ENCODE data around the gene SP6.

The SP6 gene

GRCh38 chr17:47808036-47808829, 42.7 kb downstream of the SP6 start:
- H3K27ac ChIP-seq (ENCODE audit: low read length): no peak overlapping the region
- no peak for TF ChIP-seq EZH2phosphoT487 (IDR thresholded peaks at IDR 0.05; ENCODE audit: low read depth)
- no peak for TF ChIP-seq CTCF (IDR thresholded peaks at IDR 0.05; ENCODE audit: low read depth, low read length)
- H3K9ac ChIP-seq (ENCODE audit: low read length): no peak overlapping the region

GRCh38 chr17:47807421-47807820, 43.5 kb downstream of the SP6 start:
- H2AFZ ChIP-seq (ENCODE audit: low read depth, low read length): no peak overlapping the region
- no peaks in the 10 kb centered on the region for H3K4me1 ChIP-seq (ENCODE audit: low read length)
- no peak overlapping the region for H3K4me2 ChIP-seq (ENCODE audit: low read length)
- H3K27me3 ChIP-seq (ENCODE audit: low read depth, low read length): no peaks in the 10 kb centered on the region
- no peaks in the 10 kb centered on the region for H3K79me2 ChIP-seq (ENCODE audit: low read length)
- H3K9me3 ChIP-seq (ENCODE audit: insufficient read depth, low read length): no peaks in the 10 kb centered on the region
- H3K36me3 ChIP-seq (replicated peaks; ENCODE audit: low read depth, low read length): no peaks in the 10 kb centered on the region
- no peak overlapping the region for H3K27ac ChIP-seq (ENCODE audit: low read length)
- no peak overlapping the region for H3K4me3 ChIP-seq (ENCODE audit: low read length)
- TF ChIP-seq CTCF (IDR thresholded peaks at IDR 0.05; ENCODE audit: low read depth, low read length) (no peak), EZH2phosphoT487 (IDR thresholded peaks at IDR 0.05; ENCODE audit: low read depth) (no peak)
- H4K20me1 ChIP-seq (ENCODE audit: insufficient read depth, low read length): no peaks in the 10 kb centered on the region
- H3K9ac ChIP-seq (ENCODE audit: low read length): no peak overlapping the region

More at GRCh38 chr17:47808036-47808829, 42.7 kb downstream of the SP6 start:
- H4K20me1 ChIP-seq (ENCODE audit: insufficient read depth, low read length): no peaks in the 10 kb centered on the region
- no peaks in the 10 kb centered on the region for H3K36me3 ChIP-seq (replicated peaks; ENCODE audit: low read depth, low read length)
- H3K4me3 ChIP-seq (ENCODE audit: low read length): no peak overlapping the region
- H2AFZ ChIP-seq (ENCODE audit: low read depth, low read length): no peak overlapping the region
- H3K27me3 ChIP-seq (ENCODE audit: low read depth, low read length): no peaks in the 10 kb centered on the region
- no peaks in the 10 kb centered on the region for H3K79me2 ChIP-seq (ENCODE audit: low read length)
- no peaks in the 10 kb centered on the region for H3K9me3 ChIP-seq (ENCODE audit: insufficient read depth, low read length)
- no peaks in the 10 kb centered on the region for H3K4me1 ChIP-seq (ENCODE audit: low read length)
- no peak overlapping the region for H3K4me2 ChIP-seq (ENCODE audit: low read length)

- Histone ChIP-seq H3K4me2 (ENCODE audit: low read length) (no peak overlapping the region), H3K9me3 (ENCODE audit: insufficient read depth, low read length) (no peaks in the 10 kb centered on the region), H3K79me2 (ENCODE audit: low read length) (no peaks in the 10 kb centered on the region), H2AFZ (ENCODE audit: low read depth, low read length) (no peak overlapping the region), H3K9ac (ENCODE audit: low read length) (no peak overlapping the region), H3K4me1 (ENCODE audit: low read length) (no peaks in the 10 kb centered on the region), H3K27ac (ENCODE audit: low read length) (no peak overlapping the region), H3K27me3 (ENCODE audit: low read depth, low read length) (no peaks in the 10 kb centered on the region), H3K36me3 (replicated peaks; ENCODE audit: low read depth, low read length) (no peaks in the 10 kb centered on the region), H4K20me1 (ENCODE audit: insufficient read depth, low read length) (no peaks in the 10 kb centered on the region), H3K4me3 (ENCODE audit: low read length) (no peak overlapping the region)
- TF ChIP-seq EZH2phosphoT487 (IDR thresholded peaks at IDR 0.05; ENCODE audit: low read depth) (no peak), CTCF (IDR thresholded peaks at IDR 0.05; ENCODE audit: low read depth, low read length) (no peak)
Observed at GRCh38 chr17:47806913-47807255, 44.1 kb downstream of the SP6 start.

- Histone ChIP-seq H3K4me2 (ENCODE audit: low read length) (no peak overlapping the region), H3K4me1 (ENCODE audit: low read length) (no peaks in the 10 kb centered on the region), H3K27me3 (ENCODE audit: low read depth, low read length) (no peaks in the 10 kb centered on the region), H3K36me3 (replicated peaks; ENCODE audit: low read depth, low read length) (no peaks in the 10 kb centered on the region), H3K27ac (ENCODE audit: low read length) (no peak overlapping the region), H4K20me1 (ENCODE audit: insufficient read depth, low read length) (no peaks in the 10 kb centered on the region), H3K9ac (ENCODE audit: low read length) (no peak overlapping the region), H3K79me2 (ENCODE audit: low read length) (no peaks in the 10 kb centered on the region), H2AFZ (ENCODE audit: low read depth, low read length) (no peak overlapping the region), H3K9me3 (ENCODE audit: insufficient read depth, low read length) (no peaks in the 10 kb centered on the region), H3K4me3 (ENCODE audit: low read length) (no peak overlapping the region)
- TF ChIP-seq EZH2phosphoT487 (IDR thresholded peaks at IDR 0.05; ENCODE audit: low read depth) (no peak), CTCF (IDR thresholded peaks at IDR 0.05; ENCODE audit: low read depth, low read length) (no peak)
Observed at GRCh38 chr17:47806026-47806912, 44.7 kb downstream of the SP6 start.

All from OCI-LY3 (cell line).